Measurements from ENCODE around the gene SLC22A4.

- TF ChIP-seq, protein P1, sequence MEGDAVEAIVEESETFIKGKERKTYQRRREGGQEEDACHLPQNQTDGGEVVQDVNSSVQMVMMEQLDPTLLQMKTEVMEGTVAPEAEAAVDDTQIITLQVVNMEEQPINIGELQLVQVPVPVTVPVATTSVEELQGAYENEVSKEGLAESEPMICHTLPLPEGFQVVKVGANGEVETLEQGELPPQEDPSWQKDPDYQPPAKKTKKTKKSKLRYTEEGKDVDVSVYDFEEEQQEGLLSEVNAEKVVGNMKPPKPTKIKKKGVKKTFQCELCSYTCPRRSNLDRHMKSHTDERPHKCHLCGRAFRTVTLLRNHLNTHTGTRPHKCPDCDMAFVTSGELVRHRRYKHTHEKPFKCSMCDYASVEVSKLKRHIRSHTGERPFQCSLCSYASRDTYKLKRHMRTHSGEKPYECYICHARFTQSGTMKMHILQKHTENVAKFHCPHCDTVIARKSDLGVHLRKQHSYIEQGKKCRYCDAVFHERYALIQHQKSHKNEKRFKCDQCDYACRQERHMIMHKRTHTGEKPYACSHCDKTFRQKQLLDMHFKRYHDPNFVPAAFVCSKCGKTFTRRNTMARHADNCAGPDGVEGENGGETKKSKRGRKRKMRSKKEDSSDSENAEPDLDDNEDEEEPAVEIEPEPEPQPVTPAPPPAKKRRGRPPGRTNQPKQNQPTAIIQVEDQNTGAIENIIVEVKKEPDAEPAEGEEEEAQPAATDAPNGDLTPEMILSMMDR (IDR thresholded peaks at IDR 0.05), result no peak
- no peak for TF ChIP-seq POLR2A (IDR thresholded peaks at IDR 0.05)
These were observed 93.5 kb downstream of the SLC22A4 start for GRCh38 chr5:132387640-132388117.
